Osteoblast (primary cell): Measurements from ENCODE around the gene RAP1GAP. TPM values are rescaled to one million over a fixed set of nuclear protein-coding genes. Genes with fewer than 3 reads are reported as not detected.

Experiments
- DNase-seq: peaks from one replicate; pipeline ENCODE4 v3.0.0; 2011; ENCODE audit warnings: low spot score, mixed read lengths; ENCODE audit not compliant: insufficient read length; ENCODE audit errors: missing footprints
- H2AFZ ChIP-seq: 2 replicates; pipeline ENCODE4 v1.6.0; 2011; ENCODE audit warnings: mild to moderate bottlenecking, low read length
- H3K27ac ChIP-seq: 2 replicates; pipeline ENCODE4 v1.5.1; 2011; ENCODE audit warnings: mild to moderate bottlenecking, low read depth, low read length, moderate library complexity
- H3K27me3 ChIP-seq: 2 replicates; pipeline ENCODE4 v1.6.0; 2012; ENCODE audit warnings: mild to moderate bottlenecking, control low read depth, inconsistent platforms, low read length, moderate library complexity; ENCODE audit not compliant: insufficient read depth
- H3K36me3 ChIP-seq: 2 replicates; pipeline ENCODE4 v1.5.1; 2011; ENCODE audit warnings: mild to moderate bottlenecking, low read length, control low read depth, moderate library complexity; ENCODE audit not compliant: insufficient read depth
- H3K4me1 ChIP-seq: 2 replicates; pipeline ENCODE4 v1.5.1; 2011; ENCODE audit warnings: mild to moderate bottlenecking, low read length, control low read depth, moderate library complexity; ENCODE audit not compliant: insufficient read depth
- H3K4me2 ChIP-seq: 2 replicates; pipeline ENCODE4 v1.6.0; 2011; ENCODE audit warnings: mild to moderate bottlenecking, low read length; ENCODE audit not compliant: insufficient read depth
- H3K4me3 ChIP-seq: fragments of 200-600 bp; sonication (generic); 3 replicates; pipeline ENCODE4 v1.5.1; 2012; ENCODE audit warnings: mild to moderate bottlenecking, low read length, inconsistent platforms; ENCODE audit not compliant: insufficient read depth
- H3K79me2 ChIP-seq: 2 replicates; pipeline ENCODE4 v1.6.0; 2012; ENCODE audit warnings: mild to moderate bottlenecking, low read length, control low read depth, inconsistent platforms; ENCODE audit not compliant: insufficient read depth
- H3K9me3 ChIP-seq: 2 replicates; pipeline ENCODE4 v1.5.1; 2011; ENCODE audit warnings: low read depth, low read length, control low read depth
- H4K20me1 ChIP-seq: 2 replicates; pipeline ENCODE4 v1.6.0; 2012; ENCODE audit warnings: mild to moderate bottlenecking, low read length, control low read depth; ENCODE audit not compliant: insufficient read depth
- total RNA-seq: library from RNA; depleted of rRNA; stranded (reverse); fragments of >200 nt; gene quantifications from 2 replicates; pipeline ENCODE4 v1.2.3, GENCODE V29; 2012
- TF ChIP-seq, protein P1 (sequence below): IDR thresholded peaks from 2 replicates; pipeline ENCODE4 v1.5.1; 2011; ENCODE audit warnings: mild to moderate bottlenecking, low read depth, low read length, moderate library complexity; ENCODE audit errors: extremely low read depth

RAP1GAP gene
- total RNA-seq, 1 donor, result under 0.01 TPM

- H3K27me3 ChIP-seq, result peaks cover 4% of the 10 kb centered on the region
- peaks cover 11% of the 10 kb centered on the region for H3K4me1 ChIP-seq
- TF ChIP-seq, protein P1, sequence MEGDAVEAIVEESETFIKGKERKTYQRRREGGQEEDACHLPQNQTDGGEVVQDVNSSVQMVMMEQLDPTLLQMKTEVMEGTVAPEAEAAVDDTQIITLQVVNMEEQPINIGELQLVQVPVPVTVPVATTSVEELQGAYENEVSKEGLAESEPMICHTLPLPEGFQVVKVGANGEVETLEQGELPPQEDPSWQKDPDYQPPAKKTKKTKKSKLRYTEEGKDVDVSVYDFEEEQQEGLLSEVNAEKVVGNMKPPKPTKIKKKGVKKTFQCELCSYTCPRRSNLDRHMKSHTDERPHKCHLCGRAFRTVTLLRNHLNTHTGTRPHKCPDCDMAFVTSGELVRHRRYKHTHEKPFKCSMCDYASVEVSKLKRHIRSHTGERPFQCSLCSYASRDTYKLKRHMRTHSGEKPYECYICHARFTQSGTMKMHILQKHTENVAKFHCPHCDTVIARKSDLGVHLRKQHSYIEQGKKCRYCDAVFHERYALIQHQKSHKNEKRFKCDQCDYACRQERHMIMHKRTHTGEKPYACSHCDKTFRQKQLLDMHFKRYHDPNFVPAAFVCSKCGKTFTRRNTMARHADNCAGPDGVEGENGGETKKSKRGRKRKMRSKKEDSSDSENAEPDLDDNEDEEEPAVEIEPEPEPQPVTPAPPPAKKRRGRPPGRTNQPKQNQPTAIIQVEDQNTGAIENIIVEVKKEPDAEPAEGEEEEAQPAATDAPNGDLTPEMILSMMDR, result no peak
- no peaks in the 10 kb centered on the region for H3K79me2 ChIP-seq
- no peaks in the 10 kb centered on the region for H3K9me3 ChIP-seq
- no peak overlapping the region for H3K4me3 ChIP-seq
- H4K20me1 ChIP-seq, result no peaks in the 10 kb centered on the region
- no peak overlapping the region for H3K27ac ChIP-seq
- peaks cover 9% of the 10 kb centered on the region for H3K36me3 ChIP-seq
- DNase-seq, result peak; percentile 64
- H2AFZ ChIP-seq, result no peak overlapping the region
- H3K4me2 ChIP-seq, result no peak overlapping the region
These were observed 108.1 kb downstream of the RAP1GAP start for GRCh38 chr1:21560916-21561638.

DNA sequence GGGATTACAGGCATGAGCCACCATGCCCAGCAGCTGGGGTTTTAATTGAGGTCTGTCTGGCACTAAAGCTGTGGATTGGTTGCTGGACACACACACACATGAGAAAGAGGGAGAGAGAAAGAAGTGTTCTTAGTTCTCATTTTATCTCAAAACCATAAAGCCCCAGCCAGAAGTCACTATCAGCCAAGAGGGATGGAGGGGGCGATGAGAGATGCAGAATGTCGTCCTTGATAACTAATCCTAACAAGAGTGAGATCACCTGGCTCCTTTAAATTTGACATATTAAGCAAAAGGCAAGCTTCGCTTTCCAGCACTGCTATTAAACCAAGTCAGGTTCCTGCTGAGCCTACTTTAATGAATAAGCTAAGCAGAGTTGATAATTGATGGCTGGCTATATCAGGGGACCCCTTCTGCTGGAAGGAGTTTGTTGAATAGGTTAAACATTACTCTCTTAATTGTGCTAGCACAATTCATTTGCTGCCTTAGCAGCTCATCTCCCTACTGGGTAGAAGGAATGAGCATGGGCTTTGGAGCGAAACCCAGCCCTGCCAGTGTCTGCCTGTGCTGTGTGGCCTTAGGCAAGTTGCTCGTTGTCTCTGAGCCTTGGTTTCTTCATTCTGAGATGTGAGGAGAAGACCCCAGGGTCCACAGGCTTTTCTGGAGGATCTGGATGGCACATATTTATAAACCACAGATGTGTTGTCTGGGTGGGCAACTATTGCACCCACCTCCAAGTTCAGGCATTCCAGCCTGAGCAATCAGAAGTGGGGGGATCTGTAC is 109.2 kb downstream of the RAP1GAP start:
- DNase-seq, result peak; percentile 19
- no peaks in the 10 kb centered on the region for H3K9me3 ChIP-seq
- no peaks in the 10 kb centered on the region for H4K20me1 ChIP-seq
- H2AFZ ChIP-seq, result no peak overlapping the region
- H3K4me3 ChIP-seq, result no peak overlapping the region
- peaks cover 4% of the 10 kb centered on the region for H3K27me3 ChIP-seq
- TF ChIP-seq, protein P1, result no peak
- H3K4me2 ChIP-seq, result no peak overlapping the region
- no peaks in the 10 kb centered on the region for H3K79me2 ChIP-seq
- H3K27ac ChIP-seq, result no peak overlapping the region
- H3K36me3 ChIP-seq, result peaks cover 9% of the 10 kb centered on the region
- peaks cover 6% of the 10 kb centered on the region for H3K4me1 ChIP-seq

DNA sequence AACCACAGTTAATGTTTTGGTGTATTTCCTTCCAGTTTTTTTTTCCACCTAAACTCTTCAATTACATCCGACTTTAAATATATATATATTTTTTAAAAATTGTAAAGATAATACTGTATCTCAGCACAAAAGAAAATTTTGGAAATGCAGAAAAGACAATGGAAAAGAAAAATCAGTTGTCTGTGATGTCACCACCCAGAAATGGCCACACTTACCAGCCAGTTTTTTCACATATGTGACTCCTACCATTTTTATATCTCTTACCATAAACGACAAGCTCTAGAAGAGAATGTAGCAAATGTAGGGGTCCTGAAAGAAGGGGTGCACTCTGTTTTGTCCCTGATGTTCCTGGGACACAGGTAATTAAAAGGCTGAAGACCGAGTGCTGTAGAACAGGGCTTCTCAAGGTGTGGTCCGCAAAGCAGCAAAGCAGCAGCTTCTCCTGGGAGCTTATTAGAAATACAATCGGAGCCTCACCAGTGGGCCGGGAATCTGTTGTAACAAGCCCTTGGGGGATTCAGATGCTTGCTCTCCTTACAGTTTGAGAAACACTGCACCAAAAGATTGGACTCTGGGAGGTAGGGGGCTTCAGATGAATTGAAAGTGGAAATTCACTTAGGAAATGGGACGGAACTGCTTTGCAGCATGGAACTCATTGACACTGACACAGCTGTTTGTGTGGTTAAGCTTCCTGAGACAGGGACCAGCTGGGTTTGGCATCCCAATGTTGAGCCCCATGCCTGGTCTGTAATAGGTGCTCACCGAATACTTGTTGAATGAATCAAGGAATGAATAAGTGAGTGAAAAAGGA is 115.8 kb downstream of the RAP1GAP start:
- no peaks in the 10 kb centered on the region for H3K79me2 ChIP-seq
- H3K4me3 ChIP-seq, result peak overlapping the region; percentile 57
- peaks cover 30% of the 10 kb centered on the region for H3K4me1 ChIP-seq
- peak overlapping the region; percentile 98 for H3K27ac ChIP-seq
- H3K36me3 ChIP-seq, result peaks cover 9% of the 10 kb centered on the region
- TF ChIP-seq, protein P1, result no peak
- H2AFZ ChIP-seq, result peak overlapping the region; percentile 46
- peak; percentile 90 for DNase-seq
- peaks cover 4% of the 10 kb centered on the region for H3K27me3 ChIP-seq
- H3K9me3 ChIP-seq, result no peaks in the 10 kb centered on the region
- peak overlapping the region; percentile 84 for H3K4me2 ChIP-seq
- H4K20me1 ChIP-seq, result no peaks in the 10 kb centered on the region
